GM21723 (cell line): ENCODE data around the gene ULK1.
"Not testable (repeated sequence)": the region's sequence is repeated elsewhere in the genome, so short reads cannot be mapped to it uniquely, and the experiment has no call there.

Experiments used
- ATAC-seq: cut with Tn5 transposase; IDR thresholded peaks from one replicate; pipeline ENCODE4 v1.9.1; 2021; ENCODE audit warnings: mild to moderate bottlenecking, moderate library complexity; ENCODE audit not compliant: unreplicated experiment

Gene ULK1

DNA sequence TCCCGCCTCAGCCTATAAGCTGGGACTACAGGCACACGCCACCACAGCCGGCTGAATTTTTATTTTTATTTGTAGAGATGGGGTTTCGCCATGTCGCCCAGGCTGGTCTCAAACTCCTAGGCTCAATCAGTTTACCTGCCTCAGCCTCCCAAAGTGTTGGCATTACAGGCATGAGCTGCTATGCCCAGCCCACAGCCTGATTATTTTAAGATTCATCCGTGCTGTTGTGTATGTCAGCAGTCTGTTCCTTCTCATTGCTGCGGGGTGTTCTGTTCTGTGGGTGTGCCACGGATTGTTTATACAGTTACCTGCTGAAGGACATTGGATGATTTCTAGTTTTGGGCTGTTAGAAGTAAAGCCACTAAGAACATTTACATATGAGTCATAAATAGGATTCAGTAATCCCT, 45.7 kb downstream of the ULK1 start:
- no peak for ATAC-seq

DNA sequence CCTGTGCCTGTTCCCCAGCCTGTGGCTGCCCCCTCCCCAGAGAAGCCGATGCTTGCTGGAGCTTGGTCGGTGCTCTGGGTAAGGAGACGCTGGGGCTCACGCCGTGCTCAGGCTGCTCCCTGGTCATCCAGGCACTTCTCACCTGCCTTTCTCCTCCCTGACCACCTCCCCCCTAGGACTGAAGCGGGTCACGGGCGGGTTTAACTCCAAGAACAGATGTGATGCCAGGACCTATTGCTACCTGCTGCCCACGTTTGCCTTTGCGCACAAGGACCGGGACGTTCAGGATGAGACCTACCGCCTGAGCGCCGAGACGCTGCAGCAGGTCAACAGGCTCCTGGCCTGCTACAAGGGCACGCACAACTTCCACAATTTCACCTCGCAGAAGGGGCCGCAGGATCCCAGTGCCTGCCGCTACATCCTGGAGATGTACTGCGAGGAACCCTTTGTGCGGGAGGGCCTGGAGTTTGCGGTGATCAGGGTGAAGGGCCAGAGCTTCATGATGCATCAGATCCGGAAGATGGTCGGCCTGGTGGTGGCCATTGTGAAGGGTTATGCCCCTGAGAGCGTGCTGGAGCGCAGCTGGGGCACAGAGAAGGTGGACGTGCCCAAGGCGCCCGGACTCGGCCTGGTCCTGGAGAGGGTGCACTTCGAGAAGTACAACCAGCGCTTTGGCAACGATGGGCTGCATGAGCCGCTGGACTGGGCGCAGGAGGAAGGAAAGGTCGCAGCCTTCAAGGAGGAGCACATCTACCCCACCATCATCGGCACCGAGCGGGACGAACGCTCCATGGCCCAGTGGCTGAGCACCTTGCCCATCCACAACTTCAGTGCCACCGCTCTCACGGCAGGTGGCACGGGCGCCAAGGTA, 46.9 kb downstream of the ULK1 start:
- ATAC-seq, result no peak

DNA sequence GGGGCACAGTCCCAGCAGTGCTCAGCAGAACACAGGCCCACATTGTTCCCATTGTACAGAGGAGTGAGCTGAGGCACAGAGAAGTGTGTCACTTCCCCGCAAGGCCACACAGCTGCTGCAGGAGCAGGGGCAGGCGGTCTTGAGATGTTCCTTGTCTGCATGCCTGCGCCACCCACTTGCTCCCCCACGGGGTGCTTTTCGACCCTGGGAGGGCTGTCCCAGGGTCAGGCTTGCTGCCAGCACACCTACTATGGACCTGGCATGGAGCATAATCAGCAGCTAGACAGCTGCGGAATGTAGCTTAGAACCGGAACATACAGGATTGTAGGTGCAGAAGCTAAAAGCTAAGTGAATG, 47.5 kb downstream of the ULK1 start:
- no peak for ATAC-seq

DNA sequence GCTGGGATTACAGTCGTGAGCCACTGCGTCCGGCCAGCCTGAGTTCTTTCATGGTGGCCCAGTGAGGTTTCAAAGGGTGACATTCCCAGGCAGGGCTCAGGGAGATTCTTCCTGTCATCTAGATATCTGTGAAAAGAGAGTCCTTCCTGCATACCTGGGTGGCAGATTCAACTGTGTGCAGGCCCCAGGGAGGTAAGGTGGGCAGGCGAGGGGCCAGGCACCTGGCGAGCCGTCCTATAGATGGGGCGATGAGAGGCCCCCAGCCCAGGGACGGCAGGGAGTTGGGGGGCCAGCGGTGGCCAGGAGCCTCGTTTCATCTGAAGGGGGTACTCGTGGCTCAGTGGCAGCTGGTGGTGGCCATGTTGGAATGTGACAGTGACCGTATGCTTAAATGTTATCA, 48.2 kb downstream of the ULK1 start:
- ATAC-seq, result no peak

DNA sequence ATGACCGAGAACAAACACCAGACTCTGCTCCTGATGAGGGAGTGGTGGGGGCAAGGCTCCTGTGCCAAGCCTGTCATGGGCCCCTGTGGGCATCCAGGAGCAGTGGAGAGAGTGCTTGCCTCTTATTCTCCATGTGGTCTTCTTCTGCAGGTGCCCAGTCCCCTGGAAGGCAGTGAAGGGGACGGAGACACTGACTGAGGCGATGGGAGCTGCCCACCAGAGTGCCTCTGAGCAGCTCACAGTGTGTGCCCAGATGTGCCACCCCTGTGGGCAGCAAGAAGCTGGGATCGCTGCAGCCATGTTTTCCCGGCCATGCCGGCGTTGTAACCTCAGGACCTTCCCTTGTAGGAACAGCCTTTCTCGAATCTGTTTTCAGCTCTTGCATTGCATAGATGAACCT, 49.0 kb downstream of the ULK1 start:
- ATAC-seq, result no peak

DNA sequence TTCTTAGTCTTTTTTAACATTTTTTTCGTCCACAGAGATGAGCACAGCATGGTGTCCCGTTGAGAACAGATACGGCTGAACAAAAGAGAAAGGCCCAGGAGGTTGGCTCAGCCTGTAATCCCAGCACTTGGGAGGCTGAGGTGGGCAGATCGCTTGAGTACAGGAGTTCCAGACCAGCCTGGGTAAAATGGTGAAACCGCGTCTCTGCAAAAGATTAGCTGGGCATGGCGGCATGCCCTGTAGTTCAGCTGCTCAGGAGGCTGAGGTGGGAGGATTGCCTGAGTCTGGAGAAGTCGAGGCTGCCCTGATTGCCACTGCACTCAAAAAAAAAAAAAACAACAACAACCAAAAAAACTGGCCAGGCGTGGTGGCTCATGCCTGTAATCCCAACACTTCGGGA, 49.5 kb downstream of the ULK1 start:
- no peak for ATAC-seq

DNA sequence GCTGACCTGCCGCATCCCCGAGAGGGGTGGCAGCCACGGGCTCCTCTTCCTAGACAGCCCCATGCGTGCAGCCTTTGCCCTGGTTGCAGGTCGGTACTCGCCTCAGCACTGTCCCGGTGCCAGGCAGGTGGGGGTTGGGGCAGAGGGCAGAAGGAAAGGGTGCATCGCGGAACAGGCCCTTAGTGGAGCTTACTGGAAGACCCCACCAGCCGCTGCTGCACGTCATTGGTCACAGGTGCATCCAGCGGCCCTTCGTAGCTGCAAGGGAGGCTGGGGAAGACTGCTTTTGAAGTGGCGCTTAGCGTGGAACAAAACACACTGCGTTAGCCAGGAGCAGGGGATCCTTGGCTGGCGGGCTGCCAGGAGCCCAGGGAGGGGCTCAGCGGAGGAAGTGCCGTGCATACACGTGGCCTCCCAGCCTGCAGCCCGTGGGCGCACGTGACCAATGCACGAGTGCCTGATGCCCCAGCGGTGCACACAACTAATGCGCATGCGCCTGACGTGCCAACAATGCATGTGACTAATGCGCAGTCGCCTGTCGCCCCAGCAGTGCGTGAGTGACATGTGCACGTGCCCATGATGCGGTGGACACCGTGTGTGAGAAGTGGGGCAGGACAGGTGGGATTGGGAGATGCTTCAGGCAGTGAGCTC, 50.3 kb downstream of the ULK1 start:
- no peak for ATAC-seq

DNA sequence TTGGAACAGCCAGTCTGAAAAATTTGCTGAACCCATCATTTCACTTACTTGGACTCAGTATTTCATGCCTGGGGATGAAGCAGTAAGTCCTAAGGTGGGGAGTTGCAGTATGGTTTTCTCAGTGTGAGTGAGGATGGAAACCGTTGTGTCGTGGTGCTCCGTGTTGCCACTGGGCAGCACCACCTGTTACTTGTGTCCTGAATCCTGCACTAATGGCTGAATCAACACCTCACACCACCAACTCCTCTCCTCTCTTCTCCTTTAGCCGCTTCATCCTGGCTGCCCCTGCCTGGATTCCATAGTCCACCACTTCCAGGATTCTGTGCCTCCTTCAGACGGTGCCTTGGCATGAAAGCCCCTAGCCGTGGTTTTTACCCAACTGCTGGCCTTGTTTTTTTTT, 52.3 kb downstream of the ULK1 start:
- no peak for ATAC-seq

DNA sequence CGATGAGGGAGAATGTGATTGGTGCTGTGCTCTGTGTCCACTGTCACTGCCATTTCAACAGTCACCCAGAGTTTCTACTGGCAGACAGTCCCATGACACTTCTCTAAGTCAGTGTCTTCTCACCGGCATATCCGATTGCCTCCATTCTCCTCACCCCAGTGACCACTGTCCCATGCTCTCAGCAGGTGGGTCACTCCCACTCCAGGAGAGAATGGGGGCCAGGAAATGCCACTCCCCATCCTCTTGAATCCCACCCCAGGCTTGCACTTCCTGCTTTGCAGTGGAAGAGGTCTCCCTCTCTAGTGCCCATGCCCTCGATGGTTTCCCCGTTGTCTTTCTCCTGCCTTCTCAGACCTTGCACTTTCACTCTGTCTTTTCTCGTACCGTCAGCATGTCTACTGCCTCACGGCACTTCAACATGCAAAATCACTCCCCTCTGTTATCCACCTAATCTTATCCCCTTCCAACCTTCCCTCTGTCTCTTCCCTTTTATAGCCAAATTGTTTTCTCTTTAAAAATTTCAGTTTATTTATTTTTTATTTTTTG, 53.1 kb downstream of the ULK1 start:
- no peak for ATAC-seq

DNA sequence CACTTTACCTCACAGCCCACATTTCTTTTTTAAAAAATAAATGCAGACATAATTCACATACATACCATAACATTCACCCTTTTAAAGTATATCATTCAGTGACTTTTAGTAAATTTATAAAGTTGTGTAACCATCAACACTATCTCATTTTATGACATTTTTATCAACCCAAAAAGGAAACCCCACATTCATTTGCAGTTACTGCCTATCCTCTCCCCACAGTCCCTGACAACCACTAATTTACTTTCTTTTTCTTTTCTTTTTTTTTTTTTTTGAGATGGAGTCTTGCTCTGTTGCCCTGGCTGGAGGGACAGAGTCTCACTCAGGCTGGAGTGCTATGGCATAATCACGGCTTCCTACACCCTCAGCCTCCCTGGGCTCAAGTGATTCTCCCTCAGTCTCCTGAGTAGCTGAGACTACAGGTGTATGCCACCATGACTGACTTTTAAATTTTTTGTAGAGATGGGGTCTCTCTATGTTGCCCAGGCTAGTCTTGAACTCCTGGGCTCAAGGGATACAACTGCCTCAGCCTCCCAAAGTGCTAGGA, 53.8 kb downstream of the ULK1 start:
- no peak for ATAC-seq

DNA sequence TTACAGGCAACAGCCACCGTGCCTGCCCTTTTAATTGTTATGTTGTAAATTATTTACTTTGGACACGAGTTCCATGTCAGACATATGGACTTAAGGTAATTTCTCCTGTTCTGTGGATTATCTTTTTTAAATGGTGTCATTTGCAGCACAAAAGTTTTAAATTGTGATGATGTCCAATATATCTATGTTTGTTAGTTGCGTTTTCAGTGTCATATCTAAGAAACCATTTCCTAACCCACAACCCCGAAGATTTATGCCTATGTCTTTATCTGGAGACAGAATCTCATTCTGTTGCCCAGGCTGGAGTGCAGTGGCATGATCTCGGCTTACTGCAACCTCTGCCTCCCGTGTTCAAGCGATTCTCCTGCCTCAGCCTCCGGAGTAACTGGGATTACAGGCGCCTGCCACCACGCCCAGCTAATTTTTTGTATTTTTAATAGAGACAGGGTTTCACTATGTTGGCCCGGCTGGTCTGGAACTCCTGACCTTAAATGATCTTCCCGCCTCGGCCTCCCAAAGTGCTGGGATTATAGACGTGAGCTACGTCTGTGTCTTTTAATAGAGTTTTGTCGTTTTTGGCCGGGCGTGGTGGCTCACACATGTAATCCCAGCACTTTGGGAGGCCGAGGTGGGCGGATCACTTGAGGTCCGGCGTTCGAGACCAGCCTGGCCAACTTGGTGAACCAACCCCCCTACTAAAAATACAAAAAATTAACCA, 54.5 kb downstream of the ULK1 start:
- ATAC-seq, result not testable (repeated sequence)

DNA sequence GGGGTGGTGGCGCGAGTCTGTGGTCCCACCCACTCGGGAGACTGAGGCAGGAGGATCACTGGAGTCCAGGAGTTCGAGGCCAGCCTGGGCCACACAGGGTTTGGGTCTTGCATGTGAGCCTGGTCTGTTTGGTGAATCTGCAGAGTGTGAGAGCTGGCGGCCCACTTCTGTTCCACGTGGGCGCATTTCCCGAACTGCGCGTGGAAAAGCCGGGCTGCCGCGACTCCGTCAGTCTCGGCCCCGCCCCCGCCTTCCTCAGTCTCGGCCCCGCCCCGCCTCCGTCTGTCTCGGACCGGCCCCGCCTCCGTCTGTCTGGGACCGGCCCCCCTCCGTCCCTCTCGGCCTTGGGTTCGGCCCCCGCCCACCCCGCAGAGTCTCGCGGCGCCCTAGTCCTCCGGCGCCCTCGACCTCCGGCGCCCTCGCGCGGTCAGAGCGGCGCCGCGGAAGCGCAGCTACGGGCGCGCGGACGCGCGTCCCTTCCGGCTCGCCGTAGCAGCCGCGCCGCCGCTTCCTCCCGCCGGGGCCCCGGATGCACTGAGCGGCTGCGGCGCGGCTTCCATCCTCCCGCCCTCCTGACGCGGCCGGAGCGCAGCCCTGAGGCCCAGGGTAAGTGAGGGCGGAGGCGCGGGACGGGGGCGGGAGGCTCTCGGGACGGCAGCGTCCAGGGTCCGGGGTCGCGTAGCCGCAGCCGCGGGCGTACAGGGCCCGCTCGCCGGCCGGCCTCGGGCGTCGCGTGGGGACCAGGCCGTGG, 55.2 kb downstream of the ULK1 start, which contains the start of gene EP400:
Gene EP400, plus strand, starts transcription at position 512 of the 751 bp plus-strand sequence. CDS start 10,678 bp downstream, outside the sequence.
- ATAC-seq, result peak; percentile 85

DNA sequence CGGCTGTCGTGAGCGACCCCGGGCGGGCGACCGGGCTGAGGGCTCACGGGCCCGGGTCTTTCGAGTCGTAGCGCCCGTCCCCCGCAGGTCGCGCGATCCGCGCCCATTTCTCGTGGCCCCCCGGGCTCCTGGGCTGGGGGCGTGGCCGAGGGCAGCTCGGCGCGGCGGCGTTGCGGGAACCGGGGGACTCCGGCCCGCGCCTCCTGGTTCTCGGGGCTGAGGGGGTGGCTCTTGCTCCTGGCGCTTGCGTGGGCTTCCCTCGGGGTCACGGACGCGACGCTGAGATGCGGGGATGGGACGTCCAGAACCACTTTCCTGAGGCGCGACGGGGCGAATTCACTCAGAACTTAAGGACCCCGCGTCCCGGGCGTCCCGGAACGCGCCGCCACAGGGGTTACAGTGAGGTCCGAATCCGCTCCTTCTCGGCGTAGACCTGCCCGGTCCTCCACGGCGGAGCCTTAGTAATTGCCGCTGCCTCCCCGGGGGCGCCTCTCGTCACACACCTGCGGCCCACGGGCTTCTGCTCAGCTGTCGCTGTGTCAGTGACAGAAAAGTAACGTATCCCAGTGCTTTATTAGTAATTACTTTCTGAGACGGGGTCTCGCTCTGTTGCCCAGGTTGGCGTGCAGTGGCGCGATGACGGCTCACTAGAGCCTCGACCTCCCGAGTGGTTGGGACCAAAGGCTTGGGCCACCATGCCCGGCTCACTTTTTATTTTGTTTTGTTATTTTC, 55.9 kb downstream of the ULK1 start:
- ATAC-seq, result peak; percentile 35

DNA sequence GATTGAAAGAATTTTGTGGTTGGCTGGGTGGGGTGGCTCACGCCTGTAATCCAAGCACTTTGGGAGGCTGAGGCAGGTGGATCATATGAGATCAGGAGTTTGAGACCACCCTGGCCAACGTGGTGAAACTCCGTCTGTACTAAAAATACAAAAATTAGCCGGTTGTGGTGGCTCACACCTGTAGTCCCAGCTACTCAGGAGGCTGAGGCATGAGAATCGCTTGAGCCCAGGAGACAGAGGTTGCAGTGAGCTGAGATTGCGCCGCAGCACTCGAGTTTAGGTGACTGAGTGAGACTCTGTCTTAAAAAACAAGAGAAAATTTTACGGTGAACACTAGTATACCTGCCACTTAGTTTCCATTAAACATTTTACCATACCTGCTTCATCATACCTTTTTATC, 59.4 kb downstream of the ULK1 start:
- not testable (repeated sequence) for ATAC-seq

DNA sequence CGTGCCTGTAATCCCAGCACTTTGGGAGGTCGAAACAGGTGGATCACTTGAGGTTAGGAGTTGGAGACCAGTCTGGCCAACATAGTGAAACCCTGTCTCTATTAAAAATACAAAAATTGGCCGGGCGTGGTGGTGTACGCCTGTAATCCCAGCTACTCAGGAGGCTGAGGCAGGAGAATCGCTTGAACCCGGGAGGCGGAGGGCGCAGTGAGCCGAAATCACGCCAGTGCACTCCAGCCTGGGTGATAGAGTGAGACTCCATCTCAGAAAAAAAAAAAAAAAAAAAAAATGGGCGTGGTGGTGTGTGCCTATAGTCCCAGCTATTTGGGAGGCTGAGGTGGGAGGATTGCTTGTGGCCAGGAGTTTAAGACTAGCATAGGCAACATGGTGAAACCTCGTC, 60.0 kb downstream of the ULK1 start:
- not testable (repeated sequence) for ATAC-seq

DNA sequence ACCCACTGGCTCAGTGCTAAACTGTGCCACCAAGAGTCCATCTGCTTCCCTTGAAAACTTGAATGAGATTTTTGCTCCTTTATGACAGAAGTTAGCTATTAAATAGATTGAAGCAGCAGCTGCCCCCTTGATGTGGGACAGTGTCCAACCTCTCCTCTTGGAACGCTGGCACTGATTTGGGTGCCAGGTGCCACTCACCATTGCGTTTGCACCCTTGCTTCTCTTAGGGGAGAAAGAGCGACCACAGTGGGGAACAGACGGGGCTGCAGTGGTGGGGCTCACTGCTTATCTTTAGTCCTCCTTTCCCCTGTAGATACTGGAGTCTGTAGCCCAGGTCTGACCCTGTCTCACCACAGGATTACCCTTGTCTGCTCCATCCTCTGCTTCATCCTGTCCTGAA, 64.7 kb downstream of the ULK1 start:
- no peak for ATAC-seq

DNA sequence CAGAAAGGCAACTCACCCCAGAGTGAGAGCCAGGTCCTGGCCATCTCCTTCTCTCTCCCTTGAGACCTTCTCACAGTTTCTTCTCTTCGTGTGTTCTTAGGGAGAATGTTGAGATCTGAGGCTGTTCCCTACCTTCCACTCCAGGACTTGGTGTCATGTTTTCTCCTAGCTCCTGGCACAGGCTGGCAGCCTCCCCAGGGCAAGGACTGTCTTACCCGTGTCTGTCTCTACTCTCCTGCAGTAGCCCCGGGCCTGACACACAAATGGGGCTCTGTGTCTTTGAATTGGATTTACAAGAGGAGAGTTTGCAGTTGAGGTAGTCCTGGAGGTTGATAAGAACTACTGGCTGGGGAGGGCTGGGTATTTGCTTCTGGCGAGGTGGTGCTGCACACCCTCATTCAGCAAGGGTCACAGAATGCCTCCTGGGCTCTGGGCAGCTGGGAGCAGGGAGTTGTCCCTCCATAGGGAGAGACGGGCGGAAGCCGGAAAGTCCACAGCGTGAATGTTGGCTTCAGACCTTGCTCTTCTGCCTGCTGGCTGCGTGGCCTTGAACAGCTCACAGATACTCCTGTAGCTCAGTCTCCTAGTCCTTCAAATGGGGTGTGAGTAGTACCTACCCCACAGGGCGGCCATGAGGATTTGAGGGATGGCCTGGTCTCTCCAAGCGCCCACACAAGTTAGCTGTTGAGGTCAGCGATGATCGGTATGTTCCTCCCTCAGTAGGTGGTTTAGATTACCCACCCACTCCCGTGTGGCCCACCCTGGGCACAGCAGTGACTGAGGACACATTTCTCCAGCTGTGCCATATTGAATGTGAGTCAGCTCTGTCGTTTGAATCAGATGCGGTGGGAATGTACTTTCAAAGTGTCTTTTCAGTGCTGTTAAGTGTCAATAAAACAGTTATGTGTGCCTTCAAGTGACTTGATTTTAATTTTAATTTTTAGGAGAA, 65.5 kb downstream of the ULK1 start:
- ATAC-seq, result no peak

DNA sequence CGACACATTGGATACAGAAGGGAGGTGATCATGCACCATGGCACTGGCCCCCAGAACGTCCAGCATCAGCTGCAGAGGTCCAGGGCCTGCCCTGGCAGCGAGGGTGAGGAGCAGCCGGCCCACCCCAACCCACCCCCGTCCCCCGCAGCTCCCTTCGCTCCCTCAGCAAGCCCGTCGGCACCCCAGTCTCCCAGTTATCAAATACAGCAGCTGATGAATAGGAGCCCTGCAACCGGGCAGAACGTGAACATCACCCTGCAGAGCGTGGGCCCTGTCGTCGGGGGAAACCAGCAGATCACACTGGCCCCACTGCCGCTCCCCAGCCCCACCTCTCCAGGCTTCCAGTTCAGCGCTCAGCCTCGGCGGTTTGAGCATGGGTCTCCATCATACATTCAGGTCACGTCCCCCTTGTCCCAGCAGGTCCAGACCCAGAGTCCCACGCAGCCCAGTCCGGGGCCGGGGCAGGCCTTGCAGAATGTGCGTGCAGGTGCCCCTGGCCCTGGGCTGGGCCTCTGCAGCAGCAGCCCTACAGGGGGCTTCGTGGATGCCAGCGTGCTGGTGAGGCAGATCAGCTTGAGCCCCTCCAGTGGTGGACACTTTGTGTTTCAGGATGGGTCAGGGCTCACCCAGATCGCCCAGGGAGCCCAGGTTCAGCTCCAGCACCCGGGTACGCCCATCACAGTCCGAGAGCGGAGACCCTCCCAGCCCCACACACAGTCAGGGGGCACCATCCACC, 66.3 kb downstream of the ULK1 start:
- not testable (repeated sequence) for ATAC-seq
